Keratinocyte (primary cell): ENCODE measurements around the gene HEATR9. TPM values are rescaled to one million over a fixed set of nuclear protein-coding genes. Genes with fewer than 3 reads are reported as not detected.
A peak's percentile ranks its signal among the peaks of the same experiment; 100 is the strongest.
"Not testable (repeated sequence)": the region's sequence is repeated elsewhere in the genome, so short reads cannot be mapped to it uniquely, and the experiment has no call there.

Experiments used
- DNase-seq: peaks from one replicate; pipeline ENCODE4 v3.0.0-alpha.2; 2011; ENCODE audit warnings: low read depth, missing footprints, low spot score
- FAIRE-seq: peaks from 2 replicates; lab custom pipeline; 2011; peaks lifted over from hg19 to GRCh38; lab: Jason Lieb, UNC
- H2AFZ ChIP-seq: 2 replicates; pipeline ENCODE4 v1.6.0; 2012; ENCODE audit warnings: low read length, control low read depth, inconsistent platforms; ENCODE audit not compliant: control insufficient read depth
- H3K27ac ChIP-seq: 2 replicates; pipeline ENCODE4 v1.5.1; 2011; ENCODE audit warnings: low read length; ENCODE audit not compliant: control insufficient read depth, insufficient read depth
- H3K27me3 ChIP-seq: 3 replicates; pipeline ENCODE4 v1.6.0; 2011; ENCODE audit warnings: low read length; ENCODE audit not compliant: control insufficient read depth, insufficient read depth; ENCODE audit errors: extremely low read depth
- H3K36me3 ChIP-seq, 2 experiments: 2 replicates in 1 of 2; 3 replicates in 1 of 2; pipeline ENCODE4 v1.5.1; 2011; ENCODE audit warnings: low read length in 2 of 2, mild to moderate bottlenecking in 1 of 2; ENCODE audit not compliant: control insufficient read depth in 2 of 2, insufficient read depth in 2 of 2; ENCODE audit errors: extremely low read depth in 1 of 2
- H3K4me1 ChIP-seq: 3 replicates; pipeline ENCODE4 v1.5.1; 2011; ENCODE audit warnings: low read length; ENCODE audit not compliant: control insufficient read depth, insufficient read depth; ENCODE audit errors: extremely low read depth
- H3K4me2 ChIP-seq: 3 replicates; pipeline ENCODE4 v1.6.0; 2011; ENCODE audit warnings: low read depth, low read length; ENCODE audit not compliant: control insufficient read depth, insufficient read depth; ENCODE audit errors: extremely low read depth
- H3K4me3 ChIP-seq, 3 experiments: fragments of 200-600 bp in 1 of 3; sonication (generic) in 1 of 3; 2 replicates in 2 of 3; 3 replicates in 1 of 3; pipeline ENCODE4 v1.5.1; 2011 to 2016; ENCODE audit warnings: low read length in 3 of 3, mild to moderate bottlenecking in 3 of 3, control low read depth in 2 of 3, inconsistent platforms in 1 of 3, low read depth in 1 of 3, mixed read lengths in 1 of 3, mixed run types in 1 of 3, moderate library complexity in 1 of 3; ENCODE audit not compliant: control insufficient read depth in 2 of 3, insufficient read depth in 2 of 3; ENCODE audit errors: extremely low read depth in 1 of 3
- H3K79me2 ChIP-seq: 2 replicates; pipeline ENCODE4 v1.6.0; 2012; ENCODE audit warnings: low read length; ENCODE audit not compliant: control insufficient read depth, insufficient read depth
- H3K9ac ChIP-seq: 3 replicates; pipeline ENCODE4 v1.6.0; 2011; ENCODE audit warnings: low read length; ENCODE audit not compliant: control insufficient read depth, insufficient read depth; ENCODE audit errors: extremely low read depth
- H3K9me1 ChIP-seq: 3 replicates; pipeline ENCODE4 v1.6.0; 2011; ENCODE audit warnings: low read length; ENCODE audit not compliant: control insufficient read depth, insufficient read depth; ENCODE audit errors: extremely low read depth
- H3K9me3 ChIP-seq: 2 replicates; pipeline ENCODE4 v1.5.1; 2012; ENCODE audit warnings: low read depth, low read length; ENCODE audit not compliant: control insufficient read depth
- H4K20me1 ChIP-seq: 3 replicates; pipeline ENCODE4 v1.6.0; 2011; ENCODE audit warnings: low read length; ENCODE audit not compliant: control insufficient read depth, insufficient read depth; ENCODE audit errors: extremely low read depth
- CTCF ChIP-seq, 3 experiments: IDR thresholded peaks in 1 of 3; conservative IDR thresholded peaks in 1 of 3; optimal IDR thresholded peaks in 1 of 3; 2 replicates in 2 of 3; 3 replicates in 1 of 3; pipeline versions ENCODE3 to v1.5.1; 2011; ENCODE audit warnings: low read length in 3 of 3, mild to moderate bottlenecking in 3 of 3, moderate library complexity in 2 of 3, control low read depth in 1 of 3, inconsistent platforms in 1 of 3; ENCODE audit not compliant: insufficient read depth in 2 of 3; ENCODE audit errors: extremely low read depth in 1 of 3
- EZH2 ChIP-seq: IDR thresholded peaks from one replicate; pipeline ENCODE4 v1.6.1; 2012; ENCODE audit warnings: inconsistent platforms, mild to moderate bottlenecking, low read length, moderate library complexity
- dilution Hi-C: fragments of 300-500 bp; cut with MboI; formaldehyde crosslinking; loops from one replicate; pipeline ENCODE4 v1.7.0; 2020; ENCODE audit warnings: low sequenced_read_pairs; ENCODE audit not compliant: extremely low pct_ligation_motif_present
- polyA plus RNA-seq, 5 experiments: library from polyadenylated mRNA; depleted of rRNA in 3 of 5; stranded (reverse) in 3 of 5; stranded (forward) in 1 of 5; unstranded in 1 of 5; fragments of >200 nt; gene quantifications; 1 replicate in 1 of 5; 2 replicates in 3 of 5; 3 replicates in 1 of 5; pipeline versions ENCODE4 v1.2.1 to v1.2.3, GENCODE V29; 2011 to 2012; ENCODE audit warnings: missing spikeins in 2 of 5, low read depth in 1 of 5, low replicate concordance in 1 of 5

The HEATR9 gene
- polyA plus RNA-seq, 1 donor (not counting 4 experiments of a cell fraction or from before 2014, with no cell fraction given), result not detected

GRCh38 chr17:35900280-35900679 lies 31.6 kb upstream of the HEATR9 start:
- H3K36me3 ChIP-seq, result no peaks in the 10 kb centered on the region
- no peaks in the 10 kb centered on the region for H3K27me3 ChIP-seq
- no peaks in the 10 kb centered on the region for H3K9me1 ChIP-seq
- dilution Hi-C loops, result no loop called here
- no peaks in the 10 kb centered on the region for H3K9me3 ChIP-seq
- no peaks in the 10 kb centered on the region for H4K20me1 ChIP-seq
- no peak for TF ChIP-seq EZH2
- no peak for TF ChIP-seq CTCF (optimal IDR thresholded peaks at IDR 0.05 in 1 of 3, IDR thresholded peaks at IDR 0.05 in 1 of 3, conservative IDR thresholded peaks at IDR 0.05 in 1 of 3; ENCODE audit: extremely low read depth in 1 of 3, insufficient read depth in 2 of 3, low read length in 3 of 3)
- no peak for DNase-seq
- peak overlapping the region in 2 of 3 experiments; percentile 16 to 21 for H3K4me3 ChIP-seq
- no peak overlapping the region for H3K9ac ChIP-seq
- H3K4me1 ChIP-seq, result peaks cover 32% of the 10 kb centered on the region
- FAIRE-seq, result no peak
- peak overlapping the region; percentile 34 for H3K27ac ChIP-seq
- peak overlapping the region; percentile 24 for H2AFZ ChIP-seq
- H3K4me2 ChIP-seq, result peak overlapping the region; percentile 80
- H3K79me2 ChIP-seq, result no peaks in the 10 kb centered on the region

DNA sequence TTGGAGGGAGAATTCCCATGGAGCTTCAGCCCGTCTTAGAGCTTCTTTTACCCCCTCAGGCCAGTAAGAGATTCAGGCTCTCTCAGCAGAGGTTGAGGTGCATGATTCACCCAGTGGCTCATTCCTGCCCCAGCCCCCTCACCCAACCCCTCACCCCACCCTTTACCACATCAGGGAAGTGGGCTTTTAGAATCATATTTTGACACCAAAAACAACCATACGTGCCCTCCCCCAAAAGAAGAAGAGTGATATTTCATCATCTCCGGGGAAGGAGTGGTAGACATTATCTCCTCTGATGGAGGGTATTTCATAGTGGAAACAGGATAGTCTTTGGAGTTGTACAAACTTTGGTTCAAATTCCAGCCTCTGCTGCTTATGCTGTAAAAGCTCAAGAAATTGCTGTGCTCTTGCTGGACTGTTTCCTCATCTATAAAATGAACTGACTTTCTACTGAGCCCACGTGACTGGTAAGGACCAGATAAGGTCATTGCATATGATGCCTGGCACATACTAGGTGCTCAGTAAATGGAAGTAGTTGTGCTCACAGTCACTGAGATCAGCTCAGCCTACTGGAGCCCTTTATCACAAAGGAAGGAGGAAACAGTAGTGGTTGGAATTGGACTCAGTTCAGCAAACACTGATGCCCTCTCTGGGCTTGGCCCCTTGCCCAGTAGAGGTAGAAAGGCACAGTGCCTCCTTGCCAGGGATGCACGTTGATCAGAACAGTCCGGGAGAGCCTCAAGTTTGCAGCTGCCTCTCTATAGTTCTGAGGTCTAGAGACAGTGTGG lies 29.8 kb upstream of the HEATR9 start:
- DNase-seq, result no peak
- no peaks in the 10 kb centered on the region for H3K9me1 ChIP-seq
- FAIRE-seq, result no peak
- no peaks in the 10 kb centered on the region for H4K20me1 ChIP-seq
- no peaks in the 10 kb centered on the region for H3K27me3 ChIP-seq
- no peak overlapping the region for H2AFZ ChIP-seq
- H3K79me2 ChIP-seq, result no peaks in the 10 kb centered on the region
- dilution Hi-C loops, result no loop called here
- no peak overlapping the region for H3K27ac ChIP-seq
- no peaks in the 10 kb centered on the region for H3K9me3 ChIP-seq
- H3K36me3 ChIP-seq, result no peaks in the 10 kb centered on the region
- H3K4me1 ChIP-seq, result peaks cover 32% of the 10 kb centered on the region
- TF ChIP-seq CTCF (optimal IDR thresholded peaks at IDR 0.05 in 1 of 3, IDR thresholded peaks at IDR 0.05 in 1 of 3, conservative IDR thresholded peaks at IDR 0.05 in 1 of 3; ENCODE audit: extremely low read depth in 1 of 3, insufficient read depth in 2 of 3, low read length in 3 of 3) (no peak), EZH2 (no peak)
- no peak overlapping the region for H3K4me3 ChIP-seq
- H3K9ac ChIP-seq, result no peak overlapping the region
- no peak overlapping the region for H3K4me2 ChIP-seq

GRCh38 chr17:35897772-35898171 lies 29.1 kb upstream of the HEATR9 start:
- DNase-seq, H2AFZ ChIP-seq, H3K27ac ChIP-seq, H3K9me1 ChIP-seq, H3K36me3 ChIP-seq, H3K27me3 ChIP-seq, H3K79me2 ChIP-seq, H3K4me3 ChIP-seq, H4K20me1 ChIP-seq, H3K9ac ChIP-seq, H3K4me2 ChIP-seq, H3K9me3 ChIP-seq, dilution Hi-C loops, FAIRE-seq: not testable (repeated sequence)
- H3K4me1 ChIP-seq, result peaks cover 32% of the 10 kb centered on the region
